ENCODE results near the gene COX4I1. TPM values are rescaled to one million over a fixed set of nuclear protein-coding genes. Genes with fewer than 3 reads are reported as not detected.

Gene COX4I1
- total and polyA plus RNA-seq, 10 of the 15 experiments (the other 5 are each of a cell fraction or from before 2014, with no cell fraction given) = 480 to 1,889 (median 872) TPM

DNA sequence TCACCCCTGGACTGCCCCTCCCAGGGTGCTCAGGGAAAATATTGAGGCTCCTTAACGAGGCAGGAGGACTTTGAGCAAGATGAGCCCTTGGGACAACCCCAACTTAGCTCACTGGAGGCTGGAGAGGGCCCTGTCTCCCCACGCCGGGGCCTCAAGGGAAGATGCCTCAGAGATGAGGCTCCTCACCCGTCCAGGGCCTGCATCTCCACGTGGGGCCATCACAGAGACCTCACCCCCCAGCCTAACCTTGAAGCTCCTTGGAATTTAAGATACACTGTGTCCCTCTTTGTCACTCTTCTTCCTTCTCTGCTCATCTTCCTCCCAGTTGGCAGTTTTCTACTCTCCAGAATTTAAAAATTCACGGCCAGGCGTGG is 11.2 kb downstream of the COX4I1 start:
- Histone ChIP-seq H3K9me3 (replicated peaks; ENCODE audit: control insufficient read depth, insufficient read depth, low read length) (no peaks in the 10 kb centered on the region), H3K79me2 (ENCODE audit: control insufficient read depth, insufficient read depth, low read length) (no peaks in the 10 kb centered on the region), H3K27ac (ENCODE audit: control insufficient read depth, insufficient read depth) (no peak overlapping the region), H3K9ac (ENCODE audit: control insufficient read depth, insufficient read depth, low read length) (no peak overlapping the region), H4K20me1 (ENCODE audit: control insufficient read depth, insufficient read depth) (no peaks in the 10 kb centered on the region), H3K36me3 (ENCODE audit: control insufficient read depth in 2 of 2, insufficient read depth in 2 of 2, low read length in 1 of 2) (peaks cover 7% of the 10 kb centered on the region in 2 experiments; a peak in 3 of 4 replicates), H3K4me2 (ENCODE audit: control insufficient read depth, insufficient read depth) (no peak overlapping the region), H3K4me1 (ENCODE audit: control insufficient read depth, insufficient read depth, low read length) (no peaks in the 10 kb centered on the region), H2AFZ (ENCODE audit: control insufficient read depth, low read depth, low read length) (no peak overlapping the region), H3K4me3 (no peak overlapping the region), H3K27me3 (replicated peaks in 1 of 2; ENCODE audit: control insufficient read depth in 2 of 2, insufficient read depth in 2 of 2, low read length in 1 of 2) (peaks cover 0 to 3% of the 10 kb centered on the region in 2 experiments; a peak in 1 of 4 replicates)
- CTCF ChIA-PET = interaction anchor here (1.4 kb wide), 1 partner anchor 9 kb away, joined by 5 read pairs; no protein-coding TSS in a partner anchor
- DNase-seq (ENCODE audit: low read depth, low spot score) (no peak), FAIRE-seq (no peak), ATAC-seq (no peak; the same call in 2 of the 3 replicates)
- RAD21 ChIA-PET (ENCODE audit: unreplicated experiment) = no interaction called here
- in situ Hi-C loops (cut with MboI) = loop anchor here (25.0 kb wide), 1 partner anchor 527 kb away; no protein-coding TSS in a partner anchor
- POLR2A ChIA-PET = no interaction called here
- WGBS (ENCODE audit: insufficient coverage, insufficient replicate concordance, low lambda C conversion rate, missing lambda C conversion rate) = 67% methylated on average over 7 of the region's 7 CpGs
- TF ChIP-seq NFIC (IDR thresholded peaks at IDR 0.05; ENCODE audit: low read depth, low read length) (no peak), ZNF384 (IDR thresholded peaks at IDR 0.05; ENCODE audit: borderline replicate concordance, low read depth, low read length) (no peak), NR2C1 (IDR thresholded peaks at IDR 0.05) (no peak), ZZZ3 (IDR thresholded peaks at IDR 0.05; ENCODE audit: control insufficient read depth, insufficient read length, low read depth) (no peak), NBN (IDR thresholded peaks at IDR 0.05) (no peak), IKZF1 (conservative IDR thresholded peaks at IDR 0.05) (no peak), MTA2 (IDR thresholded peaks at IDR 0.05; ENCODE audit: low read depth) (no peak), IRF4 (IDR thresholded peaks at IDR 0.05; ENCODE audit: low read depth, low read length) (no peak), JUNB (IDR thresholded peaks at IDR 0.05) (no peak), CEBPB (IDR thresholded peaks at IDR 0.05; ENCODE audit: borderline replicate concordance in 1 of 2, low read depth in 2 of 2, low read length in 2 of 2) (no peak), SP1 (IDR thresholded peaks at IDR 0.05; ENCODE audit: low read depth, low read length) (no peak), GATAD2B (conservative IDR thresholded peaks at IDR 0.05; ENCODE audit: low read depth) (no peak), SUZ12 (IDR thresholded peaks at IDR 0.05; ENCODE audit: unreplicated experiment) (no peak), POLR2A (IDR thresholded peaks at IDR 0.05; ENCODE audit: low read depth, low read length) (no peak)
- TF ChIP-seq, protein P1, sequence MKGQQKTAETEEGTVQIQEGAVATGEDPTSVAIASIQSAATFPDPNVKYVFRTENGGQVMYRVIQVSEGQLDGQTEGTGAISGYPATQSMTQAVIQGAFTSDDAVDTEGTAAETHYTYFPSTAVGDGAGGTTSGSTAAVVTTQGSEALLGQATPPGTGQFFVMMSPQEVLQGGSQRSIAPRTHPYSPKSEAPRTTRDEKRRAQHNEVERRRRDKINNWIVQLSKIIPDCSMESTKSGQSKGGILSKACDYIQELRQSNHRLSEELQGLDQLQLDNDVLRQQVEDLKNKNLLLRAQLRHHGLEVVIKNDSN (IDR thresholded peaks at IDR 0.05; ENCODE audit: borderline replicate concordance, extremely low read length, insufficient read depth, low read depth, low read length) = no peak
- TF ChIP-seq, protein P2, sequence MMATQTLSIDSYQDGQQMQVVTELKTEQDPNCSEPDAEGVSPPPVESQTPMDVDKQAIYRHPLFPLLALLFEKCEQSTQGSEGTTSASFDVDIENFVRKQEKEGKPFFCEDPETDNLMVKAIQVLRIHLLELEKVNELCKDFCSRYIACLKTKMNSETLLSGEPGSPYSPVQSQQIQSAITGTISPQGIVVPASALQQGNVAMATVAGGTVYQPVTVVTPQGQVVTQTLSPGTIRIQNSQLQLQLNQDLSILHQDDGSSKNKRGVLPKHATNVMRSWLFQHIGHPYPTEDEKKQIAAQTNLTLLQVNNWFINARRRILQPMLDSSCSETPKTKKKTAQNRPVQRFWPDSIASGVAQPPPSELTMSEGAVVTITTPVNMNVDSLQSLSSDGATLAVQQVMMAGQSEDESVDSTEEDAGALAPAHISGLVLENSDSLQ (IDR thresholded peaks at IDR 0.05) = no peak
- TF ChIP-seq, protein P3, sequence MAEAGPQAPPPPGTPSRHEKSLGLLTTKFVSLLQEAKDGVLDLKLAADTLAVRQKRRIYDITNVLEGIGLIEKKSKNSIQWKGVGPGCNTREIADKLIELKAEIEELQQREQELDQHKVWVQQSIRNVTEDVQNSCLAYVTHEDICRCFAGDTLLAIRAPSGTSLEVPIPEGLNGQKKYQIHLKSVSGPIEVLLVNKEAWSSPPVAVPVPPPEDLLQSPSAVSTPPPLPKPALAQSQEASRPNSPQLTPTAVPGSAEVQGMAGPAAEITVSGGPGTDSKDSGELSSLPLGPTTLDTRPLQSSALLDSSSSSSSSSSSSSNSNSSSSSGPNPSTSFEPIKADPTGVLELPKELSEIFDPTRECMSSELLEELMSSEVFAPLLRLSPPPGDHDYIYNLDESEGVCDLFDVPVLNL (IDR thresholded peaks at IDR 0.05; ENCODE audit: low read depth, low read length) = no peak
- TF ChIP-seq, protein P4, sequence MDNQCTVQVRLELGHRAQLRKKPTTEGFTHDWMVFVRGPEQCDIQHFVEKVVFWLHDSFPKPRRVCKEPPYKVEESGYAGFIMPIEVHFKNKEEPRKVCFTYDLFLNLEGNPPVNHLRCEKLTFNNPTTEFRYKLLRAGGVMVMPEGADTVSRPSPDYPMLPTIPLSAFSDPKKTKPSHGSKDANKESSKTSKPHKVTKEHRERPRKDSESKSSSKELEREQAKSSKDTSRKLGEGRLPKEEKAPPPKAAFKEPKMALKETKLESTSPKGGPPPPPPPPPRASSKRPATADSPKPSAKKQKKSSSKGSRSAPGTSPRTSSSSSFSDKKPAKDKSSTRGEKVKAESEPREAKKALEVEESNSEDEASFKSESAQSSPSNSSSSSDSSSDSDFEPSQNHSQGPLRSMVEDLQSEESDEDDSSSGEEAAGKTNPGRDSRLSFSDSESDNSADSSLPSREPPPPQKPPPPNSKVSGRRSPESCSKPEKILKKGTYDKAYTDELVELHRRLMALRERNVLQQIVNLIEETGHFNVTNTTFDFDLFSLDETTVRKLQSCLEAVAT (IDR thresholded peaks at IDR 0.05) = no peak
- intact Hi-C loops (cut with micrococcal nuclease; ENCODE audit: unreplicated experiment) = no loop called here
- BruUV-seq (replicated peaks) = no TSS peak
- SMC1A ChIA-PET (ENCODE audit: uncharacterized antibody, unreplicated experiment) = no interaction called here

All from GM12878 (cell line).